ENCODE data around the gene ZNF597.

GRCh38 chr16:3488801-3489200, 45.5 kb upstream of the ZNF597 start:
- TF ChIP-seq EZH2 (optimal IDR thresholded peaks at IDR 0.05; ENCODE audit: low read depth, low read length) (no peak), EZH2phosphoT487 (IDR thresholded peaks at IDR 0.05; ENCODE audit: low read length) (no peak)
- TF ChIP-seq, protein P1, sequence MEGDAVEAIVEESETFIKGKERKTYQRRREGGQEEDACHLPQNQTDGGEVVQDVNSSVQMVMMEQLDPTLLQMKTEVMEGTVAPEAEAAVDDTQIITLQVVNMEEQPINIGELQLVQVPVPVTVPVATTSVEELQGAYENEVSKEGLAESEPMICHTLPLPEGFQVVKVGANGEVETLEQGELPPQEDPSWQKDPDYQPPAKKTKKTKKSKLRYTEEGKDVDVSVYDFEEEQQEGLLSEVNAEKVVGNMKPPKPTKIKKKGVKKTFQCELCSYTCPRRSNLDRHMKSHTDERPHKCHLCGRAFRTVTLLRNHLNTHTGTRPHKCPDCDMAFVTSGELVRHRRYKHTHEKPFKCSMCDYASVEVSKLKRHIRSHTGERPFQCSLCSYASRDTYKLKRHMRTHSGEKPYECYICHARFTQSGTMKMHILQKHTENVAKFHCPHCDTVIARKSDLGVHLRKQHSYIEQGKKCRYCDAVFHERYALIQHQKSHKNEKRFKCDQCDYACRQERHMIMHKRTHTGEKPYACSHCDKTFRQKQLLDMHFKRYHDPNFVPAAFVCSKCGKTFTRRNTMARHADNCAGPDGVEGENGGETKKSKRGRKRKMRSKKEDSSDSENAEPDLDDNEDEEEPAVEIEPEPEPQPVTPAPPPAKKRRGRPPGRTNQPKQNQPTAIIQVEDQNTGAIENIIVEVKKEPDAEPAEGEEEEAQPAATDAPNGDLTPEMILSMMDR (IDR thresholded peaks at IDR 0.05; ENCODE audit: low read length), result no peak
